Type B pancreatic cell (in vitro differentiated cells): ENCODE data around the gene RGL4. TPM values are rescaled to one million over a fixed set of nuclear protein-coding genes. Genes with fewer than 3 reads are reported as not detected.

Experiments
- DNase-seq: peaks from one replicate; pipeline ENCODE4 v3.0.0; 2021; ENCODE audit warnings: mixed read lengths; ENCODE audit not compliant: unreplicated experiment; ENCODE audit errors: extremely low spot score
- H3K27ac Mint-ChIP-seq: 2 replicates; pipeline ENCODE4 v1.8.0; 2021; ENCODE audit warnings: mild to moderate bottlenecking, mixed read lengths
- H3K27me3 Mint-ChIP-seq: 2 replicates; pipeline ENCODE4 v1.8.0; 2021; ENCODE audit warnings: mixed read lengths
- H3K36me3 Mint-ChIP-seq: 2 replicates; pipeline ENCODE4 v1.8.0; 2021; ENCODE audit warnings: mixed read lengths
- H3K4me1 Mint-ChIP-seq: one replicate; pipeline ENCODE4 v1.8.0; 2021; ENCODE audit warnings: mixed read lengths; ENCODE audit not compliant: unreplicated experiment
- H3K4me3 Mint-ChIP-seq: 2 replicates; pipeline ENCODE4 v1.8.0; 2021; ENCODE audit warnings: mild to moderate bottlenecking, mixed read lengths
- H3K9me3 Mint-ChIP-seq: 2 replicates; pipeline ENCODE4 v1.8.0; 2021; ENCODE audit warnings: mixed read lengths
- total RNA-seq: library from RNA; stranded (reverse); gene quantifications from 2 replicates; pipeline ENCODE4 v1.2.1, GENCODE V29; 2021; ENCODE audit warnings: low replicate concordance
- TF ChIP-seq, protein P1 (sequence below): fragments of 200-600 bp; sonication (generic); conservative IDR thresholded peaks from 2 replicates; pipeline ENCODE4 v1.5.0; 2021; ENCODE audit warnings: antibody characterized with exemption, mild to moderate bottlenecking

The RGL4 gene
- total RNA-seq, 1 donor from 2014 or later: not detected

DNA sequence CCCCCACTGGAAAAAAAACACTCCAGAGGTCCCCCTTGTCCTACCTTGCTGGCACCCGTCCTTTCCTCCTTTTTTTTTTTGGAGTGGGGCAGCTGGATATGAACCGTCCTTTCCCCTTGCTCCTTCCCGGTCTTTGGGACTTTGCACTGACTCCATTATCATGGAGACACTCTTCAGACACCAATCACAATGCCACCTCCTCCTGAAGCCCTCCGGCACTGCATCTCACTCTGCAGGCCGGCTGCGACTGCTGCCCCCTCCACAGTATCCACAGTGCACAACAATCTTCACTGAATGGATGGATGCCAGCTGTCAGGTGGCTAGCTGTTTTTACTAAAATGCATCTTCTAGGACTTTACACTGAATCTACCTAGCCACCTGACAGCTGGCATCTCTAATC is 12.7 kb upstream of the RGL4 start:
- H3K27ac Mint-ChIP-seq: peak overlapping the region; percentile 37

DNA sequence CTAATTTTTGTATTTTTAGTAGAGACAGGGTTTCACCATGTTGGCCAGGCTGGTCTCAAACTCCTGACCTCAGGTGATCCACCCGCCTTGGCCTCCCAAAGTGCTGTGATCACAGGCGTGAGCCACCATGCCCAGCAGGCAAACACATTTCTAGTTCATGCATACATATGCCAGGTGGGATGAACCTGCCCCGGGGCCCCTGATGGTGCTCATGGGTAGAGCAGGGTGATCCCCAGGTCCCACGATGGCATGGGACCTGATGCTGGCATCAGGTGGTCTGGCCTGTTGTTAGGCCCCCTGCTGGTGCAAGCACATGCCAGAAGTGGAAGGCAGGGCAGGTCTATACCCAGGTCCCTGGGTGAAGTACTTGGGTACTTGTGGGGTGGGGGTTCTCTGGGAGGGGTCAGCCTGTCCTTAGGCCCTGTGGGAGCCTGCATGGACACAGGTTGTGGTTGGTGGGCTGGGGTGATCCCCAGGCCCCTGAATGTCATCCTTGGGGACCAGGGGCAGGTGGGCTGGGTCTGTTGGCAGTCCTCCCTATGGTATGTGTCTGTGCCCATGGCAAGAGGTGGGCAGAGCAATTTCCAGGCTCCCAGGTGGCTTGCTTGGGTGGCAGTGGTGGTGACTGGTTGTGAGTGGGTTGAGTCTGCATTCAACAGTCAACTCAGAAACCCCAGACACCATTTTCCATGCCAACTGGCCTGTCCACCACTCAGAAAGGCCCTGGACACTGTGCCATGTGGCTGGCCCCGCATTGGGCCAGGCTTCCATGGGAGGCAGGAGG is 9.6 kb upstream of the RGL4 start:
- no peaks in the 10 kb centered on the region for H3K9me3 Mint-ChIP-seq
- no peaks in the 10 kb centered on the region for H3K27me3 Mint-ChIP-seq
- TF ChIP-seq, protein P1, sequence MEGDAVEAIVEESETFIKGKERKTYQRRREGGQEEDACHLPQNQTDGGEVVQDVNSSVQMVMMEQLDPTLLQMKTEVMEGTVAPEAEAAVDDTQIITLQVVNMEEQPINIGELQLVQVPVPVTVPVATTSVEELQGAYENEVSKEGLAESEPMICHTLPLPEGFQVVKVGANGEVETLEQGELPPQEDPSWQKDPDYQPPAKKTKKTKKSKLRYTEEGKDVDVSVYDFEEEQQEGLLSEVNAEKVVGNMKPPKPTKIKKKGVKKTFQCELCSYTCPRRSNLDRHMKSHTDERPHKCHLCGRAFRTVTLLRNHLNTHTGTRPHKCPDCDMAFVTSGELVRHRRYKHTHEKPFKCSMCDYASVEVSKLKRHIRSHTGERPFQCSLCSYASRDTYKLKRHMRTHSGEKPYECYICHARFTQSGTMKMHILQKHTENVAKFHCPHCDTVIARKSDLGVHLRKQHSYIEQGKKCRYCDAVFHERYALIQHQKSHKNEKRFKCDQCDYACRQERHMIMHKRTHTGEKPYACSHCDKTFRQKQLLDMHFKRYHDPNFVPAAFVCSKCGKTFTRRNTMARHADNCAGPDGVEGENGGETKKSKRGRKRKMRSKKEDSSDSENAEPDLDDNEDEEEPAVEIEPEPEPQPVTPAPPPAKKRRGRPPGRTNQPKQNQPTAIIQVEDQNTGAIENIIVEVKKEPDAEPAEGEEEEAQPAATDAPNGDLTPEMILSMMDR: no peak
- no peak for DNase-seq
- peaks cover 13% of the 10 kb centered on the region for H3K4me1 Mint-ChIP-seq
- no peak overlapping the region for H3K27ac Mint-ChIP-seq
- H3K4me3 Mint-ChIP-seq: no peak overlapping the region
- peaks cover 14% of the 10 kb centered on the region for H3K36me3 Mint-ChIP-seq

More for the DNA sequence above, 12.7 kb upstream of the RGL4 start:
- Mint-ChIP-seq H3K27me3 (no peaks in the 10 kb centered on the region), H3K4me3 (no peak overlapping the region), H3K9me3 (no peaks in the 10 kb centered on the region), H3K4me1 (peaks cover 10% of the 10 kb centered on the region), H3K36me3 (peaks cover 14% of the 10 kb centered on the region)
- TF ChIP-seq, protein P1: no peak
- no peak for DNase-seq

DNA sequence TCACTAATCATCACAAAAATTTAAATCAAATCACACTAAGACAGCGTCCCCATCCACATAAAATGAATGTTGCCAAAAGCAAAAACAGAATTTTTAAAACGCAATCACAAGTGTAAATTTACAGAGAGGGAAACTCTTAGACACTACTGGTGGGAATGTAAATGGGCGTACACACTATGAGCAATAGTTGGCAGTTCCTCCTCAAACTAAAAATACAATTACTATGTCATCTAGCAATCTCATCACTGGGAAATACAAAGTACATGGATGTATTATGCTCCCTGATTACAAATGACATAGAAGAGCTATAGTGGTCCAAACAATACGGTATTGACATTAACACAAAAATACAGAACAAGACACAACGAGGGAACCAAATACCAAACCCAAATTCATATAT is 8.7 kb upstream of the RGL4 start:
- peaks cover 14% of the 10 kb centered on the region for H3K36me3 Mint-ChIP-seq
- DNase-seq: no peak
- H3K9me3 Mint-ChIP-seq: no peaks in the 10 kb centered on the region
- H3K4me3 Mint-ChIP-seq: no peak overlapping the region
- H3K27ac Mint-ChIP-seq: no peak overlapping the region
- TF ChIP-seq, protein P1: no peak
- peaks cover 13% of the 10 kb centered on the region for H3K4me1 Mint-ChIP-seq
- no peaks in the 10 kb centered on the region for H3K27me3 Mint-ChIP-seq

DNA sequence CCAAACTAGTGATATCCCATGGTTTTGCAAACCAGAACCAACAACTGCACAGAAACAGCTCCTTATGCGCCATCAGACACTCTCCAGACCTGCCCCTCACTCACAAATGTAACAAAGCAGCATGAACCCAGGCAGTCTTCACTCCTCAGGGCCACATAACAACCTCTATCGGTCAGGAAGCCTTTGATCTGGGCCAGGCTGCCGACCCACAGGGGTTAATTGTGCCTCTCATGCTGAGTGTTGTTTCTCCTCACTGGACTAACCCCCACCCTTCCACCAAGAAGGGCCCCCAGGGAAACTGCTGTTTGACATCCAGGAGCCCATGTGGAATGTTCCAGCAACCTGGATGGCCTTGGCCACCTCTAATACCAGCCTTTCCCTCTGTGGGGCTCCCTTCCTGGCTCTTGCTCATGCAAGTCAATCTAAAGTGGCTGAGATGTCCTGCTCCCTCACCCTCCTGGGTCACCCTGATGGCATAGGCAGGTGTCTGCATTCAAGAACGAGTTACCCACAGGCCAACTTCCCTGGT is 7.9 kb upstream of the RGL4 start:
- H3K27me3 Mint-ChIP-seq: no peaks in the 10 kb centered on the region
- no peak overlapping the region for H3K27ac Mint-ChIP-seq
- no peak for DNase-seq
- no peak overlapping the region for H3K4me3 Mint-ChIP-seq
- H3K4me1 Mint-ChIP-seq: peaks cover 13% of the 10 kb centered on the region
- no peaks in the 10 kb centered on the region for H3K9me3 Mint-ChIP-seq
- TF ChIP-seq, protein P1: no peak
- H3K36me3 Mint-ChIP-seq: peaks cover 14% of the 10 kb centered on the region

DNA sequence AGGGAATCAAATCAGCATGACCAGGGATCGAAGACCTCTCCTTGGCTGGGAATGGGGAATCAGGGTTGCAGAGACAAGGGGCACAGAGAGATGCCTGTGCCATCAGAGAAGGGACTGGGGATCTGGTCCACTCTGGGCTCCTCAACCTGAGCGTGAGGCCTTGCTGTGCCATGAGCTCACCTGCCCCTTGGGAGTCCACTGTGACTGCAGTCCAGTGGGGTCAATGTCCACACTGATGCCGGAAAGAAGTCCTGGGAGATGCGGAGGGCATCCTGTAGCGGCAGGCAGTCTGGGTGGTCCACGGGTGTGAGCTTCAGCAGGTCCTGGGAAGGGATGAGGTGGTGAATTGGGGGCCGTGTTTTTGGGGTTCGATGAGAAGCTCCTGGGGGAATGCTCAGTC is 7.3 kb upstream of the RGL4 start:
- DNase-seq: no peak
- peaks cover 14% of the 10 kb centered on the region for H3K36me3 Mint-ChIP-seq
- TF ChIP-seq, protein P1: no peak
- no peaks in the 10 kb centered on the region for H3K9me3 Mint-ChIP-seq
- H3K27ac Mint-ChIP-seq: no peak overlapping the region
- no peaks in the 10 kb centered on the region for H3K27me3 Mint-ChIP-seq
- H3K4me1 Mint-ChIP-seq: peaks cover 13% of the 10 kb centered on the region
- no peak overlapping the region for H3K4me3 Mint-ChIP-seq
